ENCODE data around the gene HMGCLL1. TPM values are rescaled to one million over a fixed set of nuclear protein-coding genes. Genes with fewer than 3 reads are reported as not detected.

The HMGCLL1 gene
- total RNA-seq, 1 donor from 2014 or later = 0.17 TPM

GRCh38 chr6:55443238-55444134, 135.5 kb downstream of the HMGCLL1 start:
- peaks cover 17% of the 10 kb centered on the region for H3K27me3 Mint-ChIP-seq (ENCODE audit: low read depth)
- no peaks in the 10 kb centered on the region for H3K4me1 Mint-ChIP-seq (ENCODE audit: low read depth)
- DNase-seq (ENCODE audit: low spot score) = no peak
- no peak for TF ChIP-seq CTCF (IDR thresholded peaks at IDR 0.05)
- no peak overlapping the region for H3K4me3 Mint-ChIP-seq (ENCODE audit: unreplicated experiment)
- no peak overlapping the region for H3K27ac Mint-ChIP-seq (ENCODE audit: unreplicated experiment)
- H3K36me3 Mint-ChIP-seq (ENCODE audit: low read depth) = no peaks in the 10 kb centered on the region
- H3K9me3 Mint-ChIP-seq (ENCODE audit: low read depth) = no peaks in the 10 kb centered on the region

- Mint-ChIP-seq H3K4me3 (ENCODE audit: unreplicated experiment) (no peak overlapping the region), H3K4me1 (ENCODE audit: low read depth) (peaks cover 3% of the 10 kb centered on the region), H3K36me3 (ENCODE audit: low read depth) (no peaks in the 10 kb centered on the region), H3K9me3 (ENCODE audit: low read depth) (no peaks in the 10 kb centered on the region), H3K27ac (ENCODE audit: unreplicated experiment) (no peak overlapping the region), H3K27me3 (ENCODE audit: low read depth) (peaks cover 19% of the 10 kb centered on the region)
- no peak for TF ChIP-seq CTCF (IDR thresholded peaks at IDR 0.05)
- no peak for DNase-seq (ENCODE audit: low spot score)
Measured at GRCh38 chr6:55438203-55438602, 140.8 kb downstream of the HMGCLL1 start.

GRCh38 chr6:55437141-55437540, 141.9 kb downstream of the HMGCLL1 start:
- Mint-ChIP-seq H3K9me3 (ENCODE audit: low read depth) (no peaks in the 10 kb centered on the region), H3K4me3 (ENCODE audit: unreplicated experiment) (no peak overlapping the region), H3K4me1 (ENCODE audit: low read depth) (peaks cover 3% of the 10 kb centered on the region), H3K27me3 (ENCODE audit: low read depth) (peaks cover 19% of the 10 kb centered on the region), H3K27ac (ENCODE audit: unreplicated experiment) (no peak overlapping the region), H3K36me3 (ENCODE audit: low read depth) (no peaks in the 10 kb centered on the region)
- no peak for DNase-seq (ENCODE audit: low spot score)
- no peak for TF ChIP-seq CTCF (IDR thresholded peaks at IDR 0.05)

- Mint-ChIP-seq H3K36me3 (ENCODE audit: low read depth) (no peaks in the 10 kb centered on the region), H3K4me3 (ENCODE audit: unreplicated experiment) (no peak overlapping the region), H3K27me3 (ENCODE audit: low read depth) (peaks cover 4% of the 10 kb centered on the region), H3K4me1 (ENCODE audit: low read depth) (peaks cover 3% of the 10 kb centered on the region), H3K27ac (ENCODE audit: unreplicated experiment) (no peak overlapping the region), H3K9me3 (ENCODE audit: low read depth) (no peaks in the 10 kb centered on the region)
- no peak for DNase-seq (ENCODE audit: low spot score)
- no peak for TF ChIP-seq CTCF (IDR thresholded peaks at IDR 0.05)
Measured at GRCh38 chr6:55433446-55434130, 145.4 kb downstream of the HMGCLL1 start.

- Mint-ChIP-seq H3K4me3 (ENCODE audit: unreplicated experiment) (no peak overlapping the region), H3K4me1 (ENCODE audit: low read depth) (no peaks in the 10 kb centered on the region), H3K27me3 (ENCODE audit: low read depth) (peaks cover 7% of the 10 kb centered on the region), H3K36me3 (ENCODE audit: low read depth) (no peaks in the 10 kb centered on the region), H3K27ac (ENCODE audit: unreplicated experiment) (no peak overlapping the region), H3K9me3 (ENCODE audit: low read depth) (no peaks in the 10 kb centered on the region)
- no peak for TF ChIP-seq CTCF (IDR thresholded peaks at IDR 0.05)
- no peak for DNase-seq (ENCODE audit: low spot score)
Measured at GRCh38 chr6:55423933-55424332, 155.1 kb downstream of the HMGCLL1 start.
